ENCODE results near the gene APRT. TPM values are rescaled to one million over a fixed set of nuclear protein-coding genes. Genes with fewer than 3 reads are reported as not detected.

Gene APRT
- total and polyA plus RNA-seq, 9 of the 15 experiments (the other 6 are each of a cell fraction or from before 2014, with no cell fraction given) = 41.7 to 409 (median 146) TPM

DNA sequence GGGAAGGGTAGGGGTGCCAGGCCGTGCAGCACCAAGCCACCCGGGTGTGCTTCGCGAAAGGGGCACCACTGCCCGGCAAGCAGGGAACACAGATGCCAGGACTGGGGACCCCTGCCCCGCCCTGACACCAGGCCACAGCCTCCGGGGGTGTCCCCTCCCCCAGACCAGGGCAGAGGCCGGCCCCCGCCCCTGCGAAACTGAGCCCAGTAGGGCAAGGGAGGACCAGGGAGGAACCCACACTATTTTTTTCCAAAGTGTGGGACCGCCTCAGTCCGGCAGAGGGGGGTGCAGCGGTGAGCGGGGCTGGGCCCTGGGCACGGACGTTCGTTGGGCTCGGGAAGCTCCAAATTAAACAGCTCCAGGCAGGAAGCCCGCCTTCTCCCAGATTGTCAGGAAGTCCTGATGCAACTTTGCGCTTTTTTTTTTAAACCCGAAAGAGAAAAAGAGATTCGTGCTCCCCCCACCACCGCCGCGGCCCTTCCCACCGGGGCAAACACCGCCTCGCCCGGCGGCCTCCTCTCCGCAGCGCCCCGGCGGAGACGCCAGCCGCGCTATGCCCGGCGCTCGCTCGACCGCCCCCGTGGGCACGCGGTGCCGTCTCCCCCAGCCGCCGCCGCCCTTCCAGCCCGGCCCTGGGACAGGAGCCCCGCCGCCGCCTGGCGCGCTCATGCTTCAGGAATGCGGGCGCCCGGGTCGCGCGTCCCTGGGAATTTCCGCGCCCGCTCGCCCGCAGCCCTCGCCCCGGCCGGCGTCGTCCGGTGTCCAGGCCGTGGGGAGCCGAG is 27.5 kb downstream of the APRT start (continued):
- TF ChIP-seq, protein P1, sequence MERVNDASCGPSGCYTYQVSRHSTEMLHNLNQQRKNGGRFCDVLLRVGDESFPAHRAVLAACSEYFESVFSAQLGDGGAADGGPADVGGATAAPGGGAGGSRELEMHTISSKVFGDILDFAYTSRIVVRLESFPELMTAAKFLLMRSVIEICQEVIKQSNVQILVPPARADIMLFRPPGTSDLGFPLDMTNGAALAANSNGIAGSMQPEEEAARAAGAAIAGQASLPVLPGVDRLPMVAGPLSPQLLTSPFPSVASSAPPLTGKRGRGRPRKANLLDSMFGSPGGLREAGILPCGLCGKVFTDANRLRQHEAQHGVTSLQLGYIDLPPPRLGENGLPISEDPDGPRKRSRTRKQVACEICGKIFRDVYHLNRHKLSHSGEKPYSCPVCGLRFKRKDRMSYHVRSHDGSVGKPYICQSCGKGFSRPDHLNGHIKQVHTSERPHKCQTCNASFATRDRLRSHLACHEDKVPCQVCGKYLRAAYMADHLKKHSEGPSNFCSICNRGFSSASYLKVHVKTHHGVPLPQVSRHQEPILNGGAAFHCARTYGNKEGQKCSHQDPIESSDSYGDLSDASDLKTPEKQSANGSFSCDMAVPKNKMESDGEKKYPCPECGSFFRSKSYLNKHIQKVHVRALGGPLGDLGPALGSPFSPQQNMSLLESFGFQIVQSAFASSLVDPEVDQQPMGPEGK (CRISPR knock-in tag; IDR thresholded peaks at IDR 0.05; ENCODE audit: borderline replicate concordance) = no peak
- TF ChIP-seq, protein P2, sequence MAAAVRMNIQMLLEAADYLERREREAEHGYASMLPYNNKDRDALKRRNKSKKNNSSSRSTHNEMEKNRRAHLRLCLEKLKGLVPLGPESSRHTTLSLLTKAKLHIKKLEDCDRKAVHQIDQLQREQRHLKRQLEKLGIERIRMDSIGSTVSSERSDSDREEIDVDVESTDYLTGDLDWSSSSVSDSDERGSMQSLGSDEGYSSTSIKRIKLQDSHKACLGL (CRISPR knock-in tag; IDR thresholded peaks at IDR 0.05; ENCODE audit: borderline replicate concordance, poor library complexity, severe bottlenecking) = no peak
- TF ChIP-seq ARHGAP35 (IDR thresholded peaks at IDR 0.05; ENCODE audit: partially characterized antibody) (no peak), ZNF121 (CRISPR knock-in tag; conservative IDR thresholded peaks at IDR 0.05) (0 out of 2 replicates have a peak, but pooled peaks have one; percentile 7), PHF21A (IDR thresholded peaks at IDR 0.05; ENCODE audit: borderline replicate concordance, low read depth) (0 out of 2 replicates have a peak, but pooled peaks have one; percentile 8), MXI1 (IDR thresholded peaks at IDR 0.05; ENCODE audit: low read depth, low read length) (0 out of 2 replicates have a peak, but pooled peaks have one; percentile 16), FOXA3 (CRISPR knock-in tag; conservative IDR thresholded peaks at IDR 0.05 in 1 of 2, IDR thresholded peaks at IDR 0.05 in 1 of 2) (no peak), ELF2 (CRISPR knock-in tag; IDR thresholded peaks at IDR 0.05) (no peak), ESRRA (IDR thresholded peaks at IDR 0.05; ENCODE audit: borderline replicate concordance, low read depth) (no peak), ZNF584 (CRISPR knock-in tag; IDR thresholded peaks at IDR 0.05; ENCODE audit: low read depth) (no peak)
- TF ChIP-seq, protein P3, sequence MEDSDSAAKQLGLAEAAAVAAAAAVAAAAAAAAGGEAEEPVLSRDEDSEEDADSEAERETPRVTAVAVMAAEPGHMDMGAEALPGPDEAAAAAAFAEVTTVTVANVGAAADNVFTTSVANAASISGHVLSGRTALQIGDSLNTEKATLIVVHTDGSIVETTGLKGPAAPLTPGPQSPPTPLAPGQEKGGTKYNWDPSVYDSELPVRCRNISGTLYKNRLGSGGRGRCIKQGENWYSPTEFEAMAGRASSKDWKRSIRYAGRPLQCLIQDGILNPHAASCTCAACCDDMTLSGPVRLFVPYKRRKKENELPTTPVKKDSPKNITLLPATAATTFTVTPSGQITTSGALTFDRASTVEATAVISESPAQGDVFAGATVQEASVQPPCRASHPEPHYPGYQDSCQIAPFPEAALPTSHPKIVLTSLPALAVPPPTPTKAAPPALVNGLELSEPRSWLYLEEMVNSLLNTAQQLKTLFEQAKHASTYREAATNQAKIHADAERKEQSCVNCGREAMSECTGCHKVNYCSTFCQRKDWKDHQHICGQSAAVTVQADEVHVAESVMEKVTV (CRISPR knock-in tag; IDR thresholded peaks at IDR 0.05) = no peak; the same call in 1 of the 2 replicates
- TF ChIP-seq, protein P4, sequence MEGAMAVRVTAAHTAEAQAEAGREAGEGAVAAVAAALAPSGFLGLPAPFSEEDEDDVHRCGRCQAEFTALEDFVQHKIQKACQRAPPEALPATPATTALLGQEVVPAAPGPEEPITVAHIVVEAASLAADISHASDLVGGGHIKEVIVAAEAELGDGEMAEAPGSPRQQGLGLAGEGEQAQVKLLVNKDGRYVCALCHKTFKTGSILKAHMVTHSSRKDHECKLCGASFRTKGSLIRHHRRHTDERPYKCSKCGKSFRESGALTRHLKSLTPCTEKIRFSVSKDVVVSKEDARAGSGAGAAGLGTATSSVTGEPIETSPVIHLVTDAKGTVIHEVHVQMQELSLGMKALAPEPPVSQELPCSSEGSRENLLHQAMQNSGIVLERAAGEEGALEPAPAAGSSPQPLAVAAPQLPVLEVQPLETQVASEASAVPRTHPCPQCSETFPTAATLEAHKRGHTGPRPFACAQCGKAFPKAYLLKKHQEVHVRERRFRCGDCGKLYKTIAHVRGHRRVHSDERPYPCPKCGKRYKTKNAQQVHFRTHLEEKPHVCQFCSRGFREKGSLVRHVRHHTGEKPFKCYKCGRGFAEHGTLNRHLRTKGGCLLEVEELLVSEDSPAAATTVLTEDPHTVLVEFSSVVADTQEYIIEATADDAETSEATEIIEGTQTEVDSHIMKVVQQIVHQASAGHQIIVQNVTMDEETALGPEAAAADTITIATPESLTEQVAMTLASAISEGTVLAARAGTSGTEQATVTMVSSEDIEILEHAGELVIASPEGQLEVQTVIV (CRISPR knock-in tag; IDR thresholded peaks at IDR 0.05; ENCODE audit: borderline replicate concordance) = no peak
- TF ChIP-seq, protein P5, sequence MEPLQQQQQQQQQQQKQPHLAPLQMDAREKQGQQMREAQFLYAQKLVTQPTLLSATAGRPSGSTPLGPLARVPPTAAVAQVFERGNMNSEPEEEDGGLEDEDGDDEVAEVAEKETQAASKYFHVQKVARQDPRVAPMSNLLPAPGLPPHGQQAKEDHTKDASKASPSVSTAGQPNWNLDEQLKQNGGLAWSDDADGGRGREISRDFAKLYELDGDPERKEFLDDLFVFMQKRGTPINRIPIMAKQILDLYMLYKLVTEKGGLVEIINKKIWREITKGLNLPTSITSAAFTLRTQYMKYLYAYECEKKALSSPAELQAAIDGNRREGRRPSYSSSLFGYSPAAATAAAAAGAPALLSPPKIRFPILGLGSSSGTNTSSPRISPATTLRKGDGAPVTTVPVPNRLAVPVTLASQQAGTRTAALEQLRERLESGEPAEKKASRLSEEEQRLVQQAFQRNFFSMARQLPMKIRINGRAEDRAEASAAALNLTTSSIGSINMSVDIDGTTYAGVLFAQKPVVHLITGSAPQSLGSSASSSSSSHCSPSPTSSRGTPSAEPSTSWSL (CRISPR knock-in tag; IDR thresholded peaks at IDR 0.05; ENCODE audit: borderline replicate concordance) = no peak
